Endothelial cell (in vitro differentiated cells): Measurements from ENCODE around the gene SPATA45. TPM values are rescaled to one million over a fixed set of nuclear protein-coding genes. Genes with fewer than 3 reads are reported as not detected.

ENCODE experiments used
- total RNA-seq: library from RNA; stranded (reverse); fragmentation: NEBNext Ultra II Directional; extraction: Animal tissue kit (Norgen Biotek cat#: 25700); gene quantifications from one replicate; pipeline ENCODE4 v1.2.1, GENCODE V29; 2021; ENCODE audit not compliant: unreplicated experiment

The SPATA45 gene
- total RNA-seq, 1 donor from 2014 or later: 0.82 TPM

Other genes starting within 250 kb of the SPATA45 start
- gene ATF3, start 238.9 kb downstream of the SPATA45 start, total RNA-seq: 1.8 TPM
- 0.54 TPM for gene BATF3, start 147.8 kb downstream of the SPATA45 start, total RNA-seq
- gene NSL1, start 55.9 kb downstream of the SPATA45 start, total RNA-seq: 33.0 TPM
- gene TATDN3, start 55.8 kb downstream of the SPATA45 start, total RNA-seq: 9.9 TPM
- gene FLVCR1, start 10.6 kb upstream of the SPATA45 start, total RNA-seq: 18.4 TPM
- gene VASH2, start 102.9 kb upstream of the SPATA45 start, total RNA-seq: 8.3 TPM
- 32.4 TPM for gene ANGEL2, start 168.2 kb upstream of the SPATA45 start, total RNA-seq
- gene RPS6KC1, start 203.6 kb upstream of the SPATA45 start, total RNA-seq: 19.9 TPM